Muscle of leg (tissue), 11 donors: ENCODE measurements around the gene SRMS. TPM values are rescaled to one million over a fixed set of nuclear protein-coding genes. Genes with fewer than 3 reads are reported as not detected.

ENCODE experiments used
- DNase-seq: peaks from one replicate; pipeline ENCODE4 v3.0.0; 2013
- H3K27ac ChIP-seq: one replicate; pipeline ENCODE4 v1.5.1; 2013; ENCODE audit warnings: mild to moderate bottlenecking, low read length, control low read depth
- H3K27me3 ChIP-seq: one replicate; pipeline ENCODE4 v1.6.1; 2013; ENCODE audit warnings: low read length; ENCODE audit not compliant: control insufficient read depth, insufficient read depth
- H3K36me3 ChIP-seq: one replicate; pipeline ENCODE4 v1.6.1; 2013; ENCODE audit warnings: low read length; ENCODE audit not compliant: control insufficient read depth, insufficient read depth
- H3K4me1 ChIP-seq: one replicate; pipeline ENCODE4 v1.6.1; 2013; ENCODE audit warnings: low read length; ENCODE audit not compliant: control insufficient read depth, insufficient read depth
- H3K4me3 ChIP-seq: one replicate; pipeline ENCODE4 v1.5.1; 2013; ENCODE audit warnings: low read length, control low read depth
- H3K9me3 ChIP-seq: replicated peaks from 2 replicates; pipeline ENCODE4 v1.6.1; 2013; ENCODE audit warnings: low read depth, low read length; ENCODE audit not compliant: control insufficient read depth
- WGBS: methylation state at CpG from one replicate; pipeline ENCODE4 v1.1.5; 2013; ENCODE audit warnings: missing lambda C conversion rate; ENCODE audit not compliant: insufficient coverage; 5-methylcytosine and 5-hydroxymethylcytosine counted together
- polyA plus RNA-seq, 8 donors: library from polyadenylated mRNA; unstranded; fragments of 120-200 nt; gene quantifications; one replicate each; pipeline versions ENCODE4 v1.2.1 to v1.2.3, GENCODE V29; 2013; ENCODE audit warnings: inconsistent platforms in 1 of 8, low replicate concordance in 1 of 8; ENCODE audit not compliant: insufficient read length in 8 of 8, insufficient read depth in 1 of 8
- total RNA-seq: library from RNA; stranded (reverse); fragments of 120-200 nt; gene quantifications from one replicate; pipeline ENCODE4 v1.2.4, GENCODE V29; 2013

The SRMS gene
- total and polyA plus RNA-seq, 9 donors: not detected

GRCh38 chr20:63538204-63539091 is 9.1 kb downstream of the SRMS start:
- no peak overlapping the region for H3K27ac ChIP-seq
- no peak overlapping the region for H3K4me3 ChIP-seq
- H3K9me3 ChIP-seq: no peaks in the 10 kb centered on the region
- WGBS: 69% methylated on average over 14 of the region's 27 CpGs
- DNase-seq: no peak
- no peaks in the 10 kb centered on the region for H3K36me3 ChIP-seq
- peaks cover 22% of the 10 kb centered on the region for H3K27me3 ChIP-seq
- peaks cover 30% of the 10 kb centered on the region for H3K4me1 ChIP-seq

- Histone ChIP-seq H3K36me3 (no peaks in the 10 kb centered on the region), H3K27ac (no peak overlapping the region), H3K4me1 (peaks cover 30% of the 10 kb centered on the region), H3K9me3 (no peaks in the 10 kb centered on the region), H3K4me3 (no peak overlapping the region), H3K27me3 (peaks cover 24% of the 10 kb centered on the region)
- peak; percentile 81 for DNase-seq
- WGBS: 24% methylated on average over 25 of the region's 34 CpGs
Observed at GRCh38 chr20:63537525-63538203, 9.9 kb downstream of the SRMS start.

DNA sequence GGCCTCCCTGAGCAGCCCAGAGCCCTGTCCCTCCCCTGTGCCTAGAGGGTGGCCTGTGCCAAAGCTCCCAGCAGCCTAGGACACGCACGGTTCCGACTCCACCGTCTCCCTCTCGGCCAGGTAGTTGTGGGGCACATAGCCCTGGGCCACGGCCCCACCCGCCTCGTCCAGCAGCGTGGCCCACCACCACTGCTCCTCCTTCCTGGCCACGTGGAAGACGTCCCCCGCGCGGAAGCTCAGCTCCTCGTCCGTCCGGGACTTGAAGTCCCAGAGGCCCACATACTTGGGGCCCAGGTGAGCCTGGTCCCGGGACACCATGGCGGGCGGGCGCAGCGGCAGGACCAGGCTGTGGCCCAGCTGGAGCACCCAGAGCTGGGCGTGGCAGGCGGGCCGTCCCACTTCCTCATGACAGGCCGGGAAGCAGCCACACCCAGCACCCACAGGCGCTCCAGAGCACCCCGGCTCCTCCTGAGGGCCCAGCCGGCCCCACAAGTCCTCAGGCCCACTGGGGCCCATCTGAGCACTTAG is 10.5 kb downstream of the SRMS start, which contains the start of gene PTK6:
PTK6 (minus strand) TSS at position 380 of the 528 bp plus-strand sequence; CDS start at position 318, 62 bp downstream.
- Histone ChIP-seq H3K36me3 (no peaks in the 10 kb centered on the region), H3K27ac (no peak within 1 kb of the TSS), H3K27me3 (peaks cover 26% of the 10 kb centered on the region), H3K4me1 (peaks cover 30% of the 10 kb centered on the region), H3K4me3 (no peak within 1 kb of the TSS), H3K9me3 (no peaks in the 10 kb centered on the region)
- no peak for DNase-seq
- WGBS: 77% methylated on average over 29 of the region's 29 CpGs

DNA sequence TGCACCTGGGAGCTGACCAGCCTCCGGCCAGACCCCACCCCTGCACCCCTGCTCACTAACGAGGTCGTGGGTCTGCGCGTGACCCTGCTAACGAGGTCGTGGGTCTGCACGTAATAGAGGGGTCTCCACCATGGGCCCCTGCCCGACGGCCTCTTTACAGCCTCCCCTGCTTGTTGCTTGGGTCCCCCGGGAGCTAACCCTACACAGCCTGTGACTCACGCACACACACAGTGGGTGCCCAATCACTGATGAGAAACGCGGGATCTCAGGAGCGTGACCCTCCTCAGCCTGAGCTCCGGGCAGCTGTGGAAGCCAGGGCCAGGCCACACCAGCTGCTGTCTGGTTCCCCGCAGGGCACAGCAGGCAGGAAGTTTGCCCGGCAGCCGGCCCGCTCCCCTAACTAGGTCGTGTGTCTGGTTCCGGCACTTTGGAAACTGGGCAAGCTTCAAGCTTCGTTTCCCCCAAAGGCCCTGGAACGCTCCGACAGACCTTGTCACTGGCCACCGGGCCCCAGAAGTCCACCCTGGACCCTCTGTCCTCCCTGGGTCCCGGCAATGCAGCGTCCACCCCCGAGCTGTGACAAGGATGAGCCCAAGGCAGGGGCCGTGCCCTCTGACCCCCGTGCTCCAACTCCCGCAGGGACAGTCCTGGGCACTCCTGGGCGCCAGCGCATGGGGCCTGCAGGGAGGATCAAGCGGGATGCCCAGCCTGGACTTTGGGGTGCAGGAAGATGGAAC is 11.1 kb downstream of the SRMS start:
- H3K9me3 ChIP-seq: no peaks in the 10 kb centered on the region
- 59% methylated on average over 35 of the region's 35 CpGs for WGBS
- H3K4me3 ChIP-seq: no peak overlapping the region
- no peak overlapping the region for H3K27ac ChIP-seq
- DNase-seq: no peak
- H3K27me3 ChIP-seq: peaks cover 29% of the 10 kb centered on the region
- H3K4me1 ChIP-seq: peaks cover 30% of the 10 kb centered on the region
- H3K36me3 ChIP-seq: no peaks in the 10 kb centered on the region

GRCh38 chr20:63534831-63535651 is 12.5 kb downstream of the SRMS start:
- Histone ChIP-seq H3K36me3 (no peaks in the 10 kb centered on the region), H3K27ac (no peak overlapping the region), H3K4me1 (peaks cover 30% of the 10 kb centered on the region), H3K4me3 (no peak overlapping the region), H3K9me3 (no peaks in the 10 kb centered on the region), H3K27me3 (peaks cover 29% of the 10 kb centered on the region)
- WGBS: 41% methylated on average over 40 of the region's 49 CpGs
- no peak for DNase-seq

DNA sequence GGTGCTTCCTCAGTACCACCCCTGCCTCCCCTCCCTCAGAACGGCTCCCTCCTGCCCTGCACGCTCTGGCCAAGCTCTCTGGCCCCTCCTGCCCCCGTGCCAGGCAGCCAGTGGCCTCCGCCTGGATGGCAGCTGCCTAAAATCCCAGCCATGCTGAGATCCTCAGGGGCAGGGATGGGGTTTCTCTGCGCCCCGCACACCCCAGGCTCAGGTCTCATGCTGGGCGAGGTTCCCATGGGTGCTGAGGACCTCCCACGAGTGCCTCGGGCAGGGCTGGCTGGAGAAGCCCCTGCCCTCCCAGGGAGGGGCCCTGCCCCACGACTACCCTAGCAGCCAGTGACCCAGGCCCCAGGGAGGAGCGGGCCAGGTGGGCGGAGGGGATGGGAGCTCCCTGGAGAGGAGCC is 13.1 kb downstream of the SRMS start:
- WGBS: 57% methylated on average over 10 of the region's 12 CpGs
- H3K27me3 ChIP-seq: peaks cover 29% of the 10 kb centered on the region
- no peaks in the 10 kb centered on the region for H3K36me3 ChIP-seq
- no peaks in the 10 kb centered on the region for H3K9me3 ChIP-seq
- peaks cover 30% of the 10 kb centered on the region for H3K4me1 ChIP-seq
- no peak overlapping the region for H3K27ac ChIP-seq
- no peak for DNase-seq
- H3K4me3 ChIP-seq: no peak overlapping the region

GRCh38 chr20:63533871-63534393 is 13.6 kb downstream of the SRMS start:
- no peaks in the 10 kb centered on the region for H3K36me3 ChIP-seq
- WGBS: 59% methylated on average over 28 of the region's 28 CpGs

DNA sequence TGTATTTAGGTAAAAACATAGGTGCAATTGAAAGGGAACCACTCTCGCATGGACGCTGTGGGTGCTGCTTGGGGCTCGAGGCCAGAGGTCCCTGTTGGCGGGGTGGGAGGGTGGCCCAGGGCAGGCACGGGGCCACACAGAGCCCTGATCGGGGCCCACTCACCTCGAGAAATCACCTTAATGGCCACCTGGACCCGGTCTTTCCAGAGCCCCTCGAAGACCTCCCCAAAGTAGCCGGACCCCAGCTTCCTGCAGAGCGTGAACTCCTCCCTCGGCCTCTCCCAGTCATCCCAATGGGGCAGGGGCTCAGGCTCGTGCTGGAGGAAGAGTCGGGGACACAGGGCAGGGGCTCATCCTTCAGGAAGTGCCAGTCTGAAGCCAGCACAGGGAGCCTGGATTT is 14.2 kb downstream of the SRMS start:
- Histone ChIP-seq H3K27me3 (peaks cover 29% of the 10 kb centered on the region), H3K4me3 (no peak overlapping the region), H3K4me1 (peaks cover 30% of the 10 kb centered on the region), H3K9me3 (no peaks in the 10 kb centered on the region), H3K36me3 (no peaks in the 10 kb centered on the region), H3K27ac (no peak overlapping the region)
- no peak for DNase-seq
- WGBS: 75% methylated on average over 12 of the region's 14 CpGs

More at GRCh38 chr20:63533871-63534393, 13.6 kb downstream of the SRMS start:
- no peak for DNase-seq
- peaks cover 30% of the 10 kb centered on the region for H3K4me1 ChIP-seq
- no peak overlapping the region for H3K4me3 ChIP-seq
- no peaks in the 10 kb centered on the region for H3K9me3 ChIP-seq
- no peak overlapping the region for H3K27ac ChIP-seq
- peaks cover 29% of the 10 kb centered on the region for H3K27me3 ChIP-seq

DNA sequence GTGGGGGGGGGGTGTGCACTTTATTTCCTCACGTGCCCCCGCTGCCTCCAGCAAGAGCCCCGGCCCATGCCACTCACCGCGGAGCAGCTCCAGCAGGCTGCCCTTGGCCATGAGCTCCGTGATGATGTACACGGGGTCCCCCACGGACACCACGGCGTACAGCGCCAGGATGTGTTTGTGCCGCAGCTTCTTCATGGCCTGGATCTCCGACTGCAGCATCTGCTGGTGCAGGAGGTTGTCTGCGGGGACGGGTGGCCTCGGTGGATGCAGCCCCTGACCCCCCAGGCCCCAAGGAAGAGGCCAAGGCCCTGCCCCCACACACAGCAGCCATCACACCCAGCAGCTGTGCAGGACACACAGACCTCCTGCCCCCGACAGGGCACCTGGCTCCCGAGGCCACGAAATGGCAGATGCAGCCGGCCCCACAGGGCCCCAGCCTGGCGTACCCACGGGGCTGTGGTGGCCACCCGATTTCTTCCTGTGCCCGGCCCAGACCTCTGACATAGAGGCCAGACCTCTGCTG is 15.0 kb downstream of the SRMS start:
- peaks cover 29% of the 10 kb centered on the region for H3K27me3 ChIP-seq
- WGBS: 69% methylated on average over 24 of the region's 24 CpGs
- H3K4me3 ChIP-seq: no peak overlapping the region
- H3K27ac ChIP-seq: no peak overlapping the region
- no peaks in the 10 kb centered on the region for H3K36me3 ChIP-seq
- peaks cover 22% of the 10 kb centered on the region for H3K4me1 ChIP-seq
- DNase-seq: no peak
- H3K9me3 ChIP-seq: no peaks in the 10 kb centered on the region
